GM18907 (cell line): Measurements from ENCODE around the gene PLA2G15.
"Not testable (repeated sequence)": the region's sequence is repeated elsewhere in the genome, so short reads cannot be mapped to it uniquely, and the experiment has no call there.

Source experiments
- ATAC-seq: cut with Tn5 transposase; IDR thresholded peaks from one replicate; pipeline ENCODE4 v1.9.1; 2021; ENCODE audit warnings: mild to moderate bottlenecking, moderate library complexity; ENCODE audit not compliant: unreplicated experiment

The PLA2G15 gene

GRCh38 chr16:68275611-68276191, 30.5 kb downstream of the PLA2G15 start:
- ATAC-seq = peak; percentile 64

GRCh38 chr16:68276223-68276622, 31.1 kb downstream of the PLA2G15 start:
- no peak for ATAC-seq

- ATAC-seq = no peak
These were observed 34.8 kb downstream of the PLA2G15 start for GRCh38 chr16:68279726-68280558.

GRCh38 chr16:68281368-68282063, 36.3 kb downstream of the PLA2G15 start:
- ATAC-seq = no peak

GRCh38 chr16:68282064-68282452, 36.9 kb downstream of the PLA2G15 start:
- no peak for ATAC-seq

- ATAC-seq = no peak
These were observed 38.2 kb downstream of the PLA2G15 start for GRCh38 chr16:68283346-68283745.

- peak; percentile 50 for ATAC-seq
These were observed 38.8 kb downstream of the PLA2G15 start for GRCh38 chr16:68283801-68284598.

GRCh38 chr16:68284847-68285246, 39.7 kb downstream of the PLA2G15 start:
- ATAC-seq = peak; percentile 43

GRCh38 chr16:68285683-68286082, 40.5 kb downstream of the PLA2G15 start:
- ATAC-seq = no peak

- no peak for ATAC-seq
These were observed 41.2 kb downstream of the PLA2G15 start for GRCh38 chr16:68286153-68287074.

GRCh38 chr16:68287276-68288251, 42.4 kb downstream of the PLA2G15 start:
- no peak for ATAC-seq

- no peak for ATAC-seq
These were observed 43.1 kb downstream of the PLA2G15 start for GRCh38 chr16:68288252-68288650.

- not testable (repeated sequence) for ATAC-seq
These were observed 43.6 kb downstream of the PLA2G15 start for GRCh38 chr16:68288796-68289195.

GRCh38 chr16:68289202-68289601, 44.0 kb downstream of the PLA2G15 start:
- ATAC-seq = no peak

GRCh38 chr16:68289621-68290329, 44.6 kb downstream of the PLA2G15 start:
- ATAC-seq = peak; percentile 80

GRCh38 chr16:68290450-68290849, 45.3 kb downstream of the PLA2G15 start:
- no peak for ATAC-seq

GRCh38 chr16:68291227-68291626, 46.1 kb downstream of the PLA2G15 start:
- no peak for ATAC-seq

GRCh38 chr16:68292425-68292824, 47.3 kb downstream of the PLA2G15 start:
- no peak for ATAC-seq
